ENCODE measurements around the gene TFB1M. TPM values are rescaled to one million over a fixed set of nuclear protein-coding genes. Genes with fewer than 3 reads are reported as not detected.

The TFB1M gene
- total and polyA plus RNA-seq, 9 of the 15 experiments (the other 6 are each of a cell fraction or from before 2014, with no cell fraction given): 34.6 to 145 (median 40.4) TPM

DNA sequence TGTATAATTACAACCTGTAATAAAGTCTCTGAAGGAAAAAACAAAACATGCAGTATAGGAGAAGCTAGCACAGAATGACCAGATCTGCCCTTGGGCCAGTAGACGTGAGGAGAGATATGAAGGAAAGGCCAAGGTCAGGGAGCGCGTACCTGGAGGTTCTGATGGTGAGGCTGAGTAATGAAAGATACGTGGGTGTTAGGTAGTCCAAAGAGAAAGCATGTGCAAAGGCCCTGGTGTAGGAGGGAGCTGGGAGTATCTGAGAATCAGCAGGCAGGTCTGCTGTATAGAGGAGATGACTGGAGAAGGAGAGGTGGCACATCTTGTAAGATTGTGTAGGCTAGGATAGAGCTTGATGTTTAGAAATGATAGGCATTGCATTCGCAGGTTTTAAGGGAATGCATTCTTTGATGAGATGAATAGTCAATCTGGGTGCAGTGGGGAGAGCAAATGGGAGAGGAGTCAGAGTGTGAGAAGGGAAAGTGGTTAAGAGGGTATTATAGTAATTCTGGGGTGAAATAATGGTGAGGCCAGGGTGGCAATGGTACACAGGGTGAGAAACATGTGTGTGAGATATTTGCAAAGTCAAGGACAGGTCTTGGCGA, 15.9 kb upstream of the TFB1M start:
- H3K9ac ChIP-seq (ENCODE audit: insufficient read depth in 1 of 2, low read depth in 2 of 2, low read length in 2 of 2): no peak overlapping the region
- no peaks in the 10 kb centered on the region for H3K9me3 ChIP-seq (replicated peaks; ENCODE audit: control insufficient read depth, insufficient read depth, low read depth, low read length)
- ChIA-PET POLR2A (no interaction called here), CTCF (ENCODE audit: low intra/inter-chr PET ratio) (no interaction called here)
- H3K4me2 ChIP-seq (ENCODE audit: insufficient read depth, low read length): no peak overlapping the region
- H3K4me3 ChIP-seq: no peak overlapping the region
- H3K27me3 ChIP-seq (ENCODE audit: control insufficient read depth in 2 of 2, insufficient read depth in 2 of 2, low read length in 2 of 2): peaks cover 5 to 7% of the 10 kb centered on the region in 2 experiments; a peak in 4 of 5 replicates
- in situ Hi-C loops (cut with MboI): no loop called here
- no peaks in the 10 kb centered on the region for H4K20me1 ChIP-seq (replicated peaks; ENCODE audit: control insufficient read depth, insufficient read depth, low read length)
- FAIRE-seq (no peak), DNase-seq (ENCODE audit: extremely low read depth in 1 of 4, low spot score in 3 of 4) (no peak), ATAC-seq (no peak)
- intact Hi-C loops (cut with micrococcal nuclease): no loop called here
- no peaks in the 10 kb centered on the region; a peak in 1 of 5 replicates for H3K4me1 ChIP-seq (replicated peaks in 1 of 2; ENCODE audit: control insufficient read depth in 2 of 2, insufficient read depth in 2 of 2, low read length in 2 of 2)
- no TSS peak for BruUV-seq (replicated peaks)
- no peak overlapping the region for H2AFZ ChIP-seq (ENCODE audit: low read depth, low read length)
- H3K9me1 ChIP-seq (ENCODE audit: control insufficient read depth, insufficient read depth, low read length): no peaks in the 10 kb centered on the region
- no peak overlapping the region for H3K27ac ChIP-seq (ENCODE audit: extremely low read depth, low read depth, low read length)
- H3K79me2 ChIP-seq (ENCODE audit: control insufficient read depth, insufficient read depth, low read length): no peaks in the 10 kb centered on the region
- no peaks in the 10 kb centered on the region for H3K36me3 ChIP-seq (ENCODE audit: control insufficient read depth, insufficient read depth, low read length)
- WGBS (ENCODE audit: insufficient coverage, low coverage, missing lambda C conversion rate): 10% methylated on average over 6 of the region's 6 CpGs
- TF ChIP-seq PHF8 (IDR thresholded peaks at IDR 0.05; ENCODE audit: borderline replicate concordance, low read length) (no peak), ZNF174 (CRISPR knock-in tag; IDR thresholded peaks at IDR 0.05) (no peak), IRF2 (CRISPR knock-in tag; IDR thresholded peaks at IDR 0.05) (no peak), MCM3 (IDR thresholded peaks at IDR 0.05) (no peak), CEBPB (tag; IDR thresholded peaks at IDR 0.05) (no peak), TSC22D4 (tag; IDR thresholded peaks at IDR 0.05) (no peak), HNRNPH1 (optimal IDR thresholded peaks at IDR 0.05; ENCODE audit: low read depth, low read length) (no peak), MAFK (IDR thresholded peaks at IDR 0.05; ENCODE audit: low read length) (no peak), ATF4 (CRISPR knock-in tag; IDR thresholded peaks at IDR 0.05) (no peak), SP2 (IDR thresholded peaks at IDR 0.05; ENCODE audit: extremely low read depth, low read depth, low read length, poor library complexity, severe bottlenecking) (no peak), PHF21A (IDR thresholded peaks at IDR 0.05; ENCODE audit: borderline replicate concordance, low read depth) (no peak), ZC3H4 (CRISPR knock-in tag; IDR thresholded peaks at IDR 0.05; ENCODE audit: borderline replicate concordance) (no peak)
